H9 (cell line): Measurements from ENCODE around the gene RHBDD2. TPM values are rescaled to one million over a fixed set of nuclear protein-coding genes. Genes with fewer than 3 reads are reported as not detected.
"Not testable (repeated sequence)": the region's sequence is repeated elsewhere in the genome, so short reads cannot be mapped to it uniquely, and the experiment has no call there.

Experiments used
- DNase-seq: peaks from one replicate; pipeline ENCODE4 v3.0.0-alpha.2; 2017
- H2AFZ ChIP-seq: one replicate; pipeline ENCODE4 v1.6.1; 2013; ENCODE audit warnings: mild to moderate bottlenecking, low read length, control low read depth, moderate library complexity
- H2AK5ac ChIP-seq: 2 replicates; pipeline ENCODE4 v1.6.1; 2013; ENCODE audit warnings: low read length, control low read depth, mixed read lengths; ENCODE audit not compliant: insufficient read length
- H2BK120ac ChIP-seq: one replicate; pipeline ENCODE4 v1.6.1; 2013; ENCODE audit warnings: low read depth, mild to moderate bottlenecking, low read length, control low read depth, inconsistent platforms; ENCODE audit not compliant: poor library complexity, severe bottlenecking
- H2BK12ac ChIP-seq: 2 replicates; pipeline ENCODE4 v1.6.1; 2013; ENCODE audit warnings: low read length, control low read depth, mixed read lengths, low read depth; ENCODE audit not compliant: insufficient read length
- H2BK15ac ChIP-seq: 2 replicates; pipeline ENCODE4 v1.6.1; 2013; ENCODE audit warnings: low read depth, low read length, control low read depth
- H2BK20ac ChIP-seq: one replicate; pipeline ENCODE4 v1.6.1; 2013; ENCODE audit warnings: low read depth, mild to moderate bottlenecking, low read length, control low read depth, inconsistent platforms; ENCODE audit not compliant: poor library complexity, severe bottlenecking
- H2BK5ac ChIP-seq: 2 replicates; pipeline ENCODE4 v1.6.1; 2013; ENCODE audit warnings: low read length, control low read depth, mixed read lengths; ENCODE audit not compliant: insufficient read length
- H3K14ac ChIP-seq: 2 replicates; pipeline ENCODE4 v1.6.1; 2013; ENCODE audit warnings: low read length, control low read depth; ENCODE audit not compliant: insufficient read depth
- H3K18ac ChIP-seq: 2 replicates; pipeline ENCODE4 v1.6.1; 2013; ENCODE audit warnings: low read depth, mild to moderate bottlenecking, mixed read lengths, low read length, control low read depth; ENCODE audit not compliant: insufficient read length
- H3K23ac ChIP-seq: 2 replicates; pipeline ENCODE4 v1.6.1; 2013; ENCODE audit warnings: low read length, control low read depth, mixed read lengths, low read depth; ENCODE audit not compliant: insufficient read length
- H3K23me2 ChIP-seq: 2 replicates; pipeline ENCODE4 v1.6.1; 2013; ENCODE audit warnings: low read depth, mild to moderate bottlenecking, mixed read lengths, low read length, control low read depth; ENCODE audit not compliant: insufficient read length, poor library complexity, severe bottlenecking
- H3K27ac ChIP-seq: 2 replicates; pipeline ENCODE4 v1.5.1; 2013; ENCODE audit warnings: low read length, control low read depth, mixed read lengths, low read depth; ENCODE audit not compliant: insufficient read length
- H3K27me3 ChIP-seq: 2 replicates; pipeline ENCODE4 v1.6.1; 2013; ENCODE audit warnings: low read length, control low read depth, inconsistent platforms; ENCODE audit not compliant: insufficient read depth
- H3K4ac ChIP-seq: 2 replicates; pipeline ENCODE4 v1.6.1; 2013; ENCODE audit warnings: low read depth, mild to moderate bottlenecking, control low read depth, inconsistent platforms, low read length, moderate library complexity
- H3K4me1 ChIP-seq: 2 replicates; pipeline ENCODE4 v1.6.1; 2013; ENCODE audit warnings: low read length, control low read depth, inconsistent platforms; ENCODE audit not compliant: insufficient read depth
- H3K4me2 ChIP-seq: 2 replicates; pipeline ENCODE4 v1.6.1; 2013; ENCODE audit warnings: low read length, control low read depth, mixed read lengths; ENCODE audit not compliant: insufficient read length, insufficient read depth
- H3K56ac ChIP-seq: 2 replicates; pipeline ENCODE4 v1.6.1; 2013; ENCODE audit warnings: low read depth, mild to moderate bottlenecking, mixed read lengths, low read length, control low read depth; ENCODE audit not compliant: insufficient read length
- H3K79me1 ChIP-seq: 2 replicates; pipeline ENCODE4 v1.6.1; 2013; ENCODE audit warnings: low read depth, mild to moderate bottlenecking, moderate library complexity, low read length, control low read depth, inconsistent platforms; ENCODE audit not compliant: insufficient read depth, poor library complexity, severe bottlenecking
- H3K79me2 ChIP-seq: 2 replicates; pipeline ENCODE4 v1.6.1; 2013; ENCODE audit warnings: low read length, control low read depth, inconsistent platforms; ENCODE audit not compliant: insufficient read depth
- H3K9ac ChIP-seq: 2 replicates; pipeline ENCODE4 v1.6.1; 2013; ENCODE audit warnings: low read length, control low read depth, mixed read lengths; ENCODE audit not compliant: insufficient read length; ENCODE audit errors: extremely low read depth
- H3K9me3 ChIP-seq: one replicate; pipeline ENCODE4 v1.6.1; 2013; ENCODE audit warnings: low read depth, low read length, inconsistent platforms; ENCODE audit not compliant: control insufficient read depth
- H3T11ph ChIP-seq: one replicate; pipeline ENCODE4 v1.6.1; 2013; ENCODE audit warnings: mild to moderate bottlenecking, low read length, control low read depth, inconsistent platforms
- H4K20me1 ChIP-seq: one replicate; pipeline ENCODE4 v1.6.1; 2013; ENCODE audit not compliant: control insufficient read depth, insufficient read length, insufficient read depth
- H4K5ac ChIP-seq: 2 replicates; pipeline ENCODE4 v1.6.1; 2013; ENCODE audit warnings: low read depth, mild to moderate bottlenecking, mixed read lengths, low read length, control low read depth; ENCODE audit not compliant: insufficient read length
- H4K8ac ChIP-seq: replicated peaks from 2 replicates; pipeline ENCODE4 v1.6.1; 2013; ENCODE audit warnings: low read length, control low read depth, mixed read lengths, low read depth; ENCODE audit not compliant: insufficient read length
- H4K91ac ChIP-seq: 2 replicates; pipeline ENCODE4 v1.6.1; 2013; ENCODE audit warnings: low read depth, mild to moderate bottlenecking, moderate library complexity, mixed read lengths, low read length, control low read depth; ENCODE audit not compliant: insufficient read length
- H3K27ac Mint-ChIP-seq, 3 experiments: 2 replicates in 2 of 3; 3 replicates in 1 of 3; pipeline ENCODE4 v1.8.0; 2020 to 2021; ENCODE audit warnings: mixed read lengths in 3 of 3, mild to moderate bottlenecking in 1 of 3, moderate library complexity in 1 of 3
- H3K27me3 Mint-ChIP-seq: 2 replicates; pipeline ENCODE4 v1.8.0; 2021; ENCODE audit warnings: low read depth, mild to moderate bottlenecking, moderate library complexity, mixed read lengths
- H3K36me3 Mint-ChIP-seq, 3 experiments: 2 replicates in 2 of 3; 3 replicates in 1 of 3; pipeline ENCODE4 v1.8.0; 2020 to 2021; ENCODE audit warnings: low read depth in 3 of 3, mixed read lengths in 3 of 3; ENCODE audit not compliant: insufficient read depth in 1 of 3
- H3K4me1 Mint-ChIP-seq, 2 experiments: 2 replicates each; pipeline ENCODE4 v1.8.0; 2020; ENCODE audit warnings: mixed read lengths in 2 of 2
- H3K4me3 Mint-ChIP-seq, 2 experiments: 2 replicates in 1 of 2; 3 replicates in 1 of 2; pipeline ENCODE4 v1.8.0; 2020 to 2021; ENCODE audit warnings: mild to moderate bottlenecking in 2 of 2, mixed read lengths in 2 of 2, moderate library complexity in 1 of 2
- H3K9me3 Mint-ChIP-seq, 2 experiments: 2 replicates in 1 of 2; 3 replicates in 1 of 2; pipeline ENCODE4 v1.8.0; 2020; ENCODE audit warnings: mild to moderate bottlenecking in 2 of 2, mixed read lengths in 2 of 2, moderate library complexity in 1 of 2
- CTCF ChIP-seq: fragments of 200-600 bp; sonication (generic); conservative IDR thresholded peaks from 3 replicates; pipeline ENCODE4 v1.8.0; 2021; ENCODE audit warnings: antibody characterized with exemption, mild to moderate bottlenecking
- WGBS: extraction: QIAGEN DNeasy Blood & Tissue Kit; methylation state at CpG from one replicate; pipeline ENCODE4 v1.1.7; 2013; ENCODE audit warnings: missing lambda C conversion rate, low lambda C conversion rate, mixed read lengths; ENCODE audit not compliant: insufficient read length; ENCODE audit errors: extremely low coverage; 5-methylcytosine and 5-hydroxymethylcytosine counted together
- total RNA-seq: library from RNA; stranded (reverse); gene quantifications from 2 replicates; pipeline ENCODE4 v1.2.1, GENCODE V29; 2021

The RHBDD2 gene
- total RNA-seq, 1 experiment from 2014 or later = 30.0 TPM

DNA sequence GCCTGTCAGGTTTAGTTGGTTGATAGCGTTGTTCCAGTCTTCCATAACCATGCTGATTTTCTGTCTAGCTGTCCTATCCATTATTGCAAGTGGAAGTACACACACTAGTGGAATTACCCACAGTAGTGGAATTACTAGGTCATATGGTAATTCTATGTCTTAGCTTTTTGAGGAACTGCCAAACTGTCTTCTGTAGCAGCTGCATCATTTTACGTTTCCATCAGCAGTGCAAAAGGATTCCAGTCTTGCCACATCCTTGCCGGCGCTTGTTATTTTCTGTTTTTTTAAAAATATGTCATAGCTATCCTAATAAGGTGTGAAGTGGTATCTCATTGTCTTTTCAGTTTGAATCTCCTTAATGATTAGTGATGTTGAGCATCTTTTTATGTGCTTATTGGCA is 17.2 kb upstream of the RHBDD2 start:
- no peak overlapping the region for H2BK120ac ChIP-seq

DNA sequence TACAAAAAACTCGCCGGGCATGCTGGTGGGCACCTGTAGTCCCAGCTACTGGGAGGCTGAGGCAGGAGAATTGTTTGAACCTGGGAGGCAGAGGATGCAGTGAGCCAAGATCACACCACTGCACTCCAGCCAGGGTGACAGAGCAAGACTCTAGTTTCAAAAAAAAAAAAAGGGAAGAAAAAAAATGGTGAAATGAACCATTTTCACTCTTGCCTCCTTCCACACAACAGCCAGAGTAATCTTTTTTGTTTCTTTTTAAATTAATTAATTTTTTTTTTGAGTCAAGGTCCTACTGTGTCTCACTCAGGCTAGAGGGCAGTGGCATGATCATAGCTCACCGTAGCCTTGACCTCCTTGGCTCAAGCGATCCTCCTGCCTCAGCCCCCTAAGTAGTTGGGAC is 14.6 kb upstream of the RHBDD2 start:
- not testable (repeated sequence) for H3K9me3 Mint-ChIP-seq, H3K27me3 ChIP-seq, H4K91ac ChIP-seq, H3K27me3 Mint-ChIP-seq, H3K27ac ChIP-seq, H3K79me1 ChIP-seq, H3K36me3 Mint-ChIP-seq, H3K4me1 Mint-ChIP-seq, H2BK5ac ChIP-seq, H3T11ph ChIP-seq, H3K79me2 ChIP-seq, H2BK20ac ChIP-seq, H2AFZ ChIP-seq, H2BK12ac ChIP-seq, H3K9ac ChIP-seq, H3K4me2 ChIP-seq, H4K20me1 ChIP-seq, H3K18ac ChIP-seq, H4K5ac ChIP-seq, H3K14ac ChIP-seq, H3K23me2 ChIP-seq, DNase-seq, H3K23ac ChIP-seq, H3K4me3 Mint-ChIP-seq, H3K56ac ChIP-seq, H2AK5ac ChIP-seq, H2BK15ac ChIP-seq, H3K9me3 ChIP-seq, H4K8ac ChIP-seq, H3K4me1 ChIP-seq, H3K4ac ChIP-seq, H2BK120ac ChIP-seq, H3K27ac Mint-ChIP-seq
- no CpG with 5 or more reads among the region's 4 CpGs for WGBS

More for the DNA sequence above, 17.2 kb upstream of the RHBDD2 start:
- Mint-ChIP-seq H3K27ac (no peak overlapping the region), H3K4me1 (0 out of 4 replicates have a peak, but pooled peaks cover 2 to 4% of the 10 kb centered on the region in 2 experiments), H3K9me3 (no peaks in the 10 kb centered on the region), H3K4me3 (no peak overlapping the region), H3K36me3 (no peaks in the 10 kb centered on the region), H3K27me3 (peaks cover 6% of the 10 kb centered on the region)
- Histone ChIP-seq H3K79me1 (no peaks in the 10 kb centered on the region), H3K4me1 (no peaks in the 10 kb centered on the region), H3K9ac (no peak overlapping the region), H3K18ac (no peak overlapping the region), H3K27me3 (no peaks in the 10 kb centered on the region), H3K4ac (no peak overlapping the region), H2BK12ac (no peak overlapping the region), H2BK5ac (no peak overlapping the region), H3K4me2 (no peak overlapping the region), H3K27ac (no peak overlapping the region), H3K56ac (no peak overlapping the region), H3K23ac (no peak overlapping the region), H3K9me3 (no peaks in the 10 kb centered on the region), H2BK20ac (no peak overlapping the region), H4K20me1 (no peaks in the 10 kb centered on the region), H4K91ac (no peak overlapping the region), H3K23me2 (no peaks in the 10 kb centered on the region), H4K8ac (no peak overlapping the region), H3T11ph (no peak overlapping the region), H4K5ac (no peak overlapping the region), H3K14ac (no peak overlapping the region), H2BK15ac (no peak overlapping the region), H3K79me2 (no peaks in the 10 kb centered on the region), H2AK5ac (no peak overlapping the region), H2AFZ (no peak overlapping the region)
- no CpG with 5 or more reads among the region's 4 CpGs for WGBS
- no peak for DNase-seq
- no peak for TF ChIP-seq CTCF
